ENCODE data around the gene TOLLIP.
"Not testable (repeated sequence)": the region's sequence is repeated elsewhere in the genome, so short reads cannot be mapped to it uniquely, and the experiment has no call there.

The TOLLIP gene

GRCh38 chr11:1262172-1263006, 47.0 kb downstream of the TOLLIP start:
- peak; percentile 94 for DNase-seq (ENCODE audit: low spot score)

GRCh38 chr11:1261241-1262071, 48.0 kb downstream of the TOLLIP start:
- no peak for DNase-seq (ENCODE audit: low spot score)

- no peak for DNase-seq (ENCODE audit: low spot score)
These were observed 48.8 kb downstream of the TOLLIP start for GRCh38 chr11:1260620-1261019.

- DNase-seq (ENCODE audit: low spot score), result peak; percentile 43
These were observed 49.4 kb downstream of the TOLLIP start for GRCh38 chr11:1260023-1260501.

- no peak for DNase-seq (ENCODE audit: low spot score)
These were observed 49.9 kb downstream of the TOLLIP start for GRCh38 chr11:1259561-1259960.

GRCh38 chr11:1259076-1259461, 50.4 kb downstream of the TOLLIP start:
- DNase-seq (ENCODE audit: low spot score), result no peak

- DNase-seq (ENCODE audit: low spot score), result no peak
These were observed 50.9 kb downstream of the TOLLIP start for GRCh38 chr11:1258401-1259075.

- no peak for DNase-seq (ENCODE audit: low spot score)
These were observed 51.5 kb downstream of the TOLLIP start for GRCh38 chr11:1257916-1258315.

- DNase-seq (ENCODE audit: low spot score), result no peak
These were observed 52.1 kb downstream of the TOLLIP start for GRCh38 chr11:1257366-1257765.

GRCh38 chr11:1256257-1257045, 53.0 kb downstream of the TOLLIP start:
- no peak for DNase-seq (ENCODE audit: low spot score)

GRCh38 chr11:1255151-1255550, 54.3 kb downstream of the TOLLIP start:
- no peak for DNase-seq (ENCODE audit: low spot score)

- no peak for DNase-seq (ENCODE audit: low spot score)
These were observed 54.7 kb downstream of the TOLLIP start for GRCh38 chr11:1254733-1255132.

GRCh38 chr11:1254086-1254648, 55.3 kb downstream of the TOLLIP start:
- DNase-seq (ENCODE audit: low spot score), result no peak

GRCh38 chr11:1253103-1253485, 56.3 kb downstream of the TOLLIP start:
- no peak for DNase-seq (ENCODE audit: low spot score)

- DNase-seq (ENCODE audit: low spot score), result no peak
These were observed 56.9 kb downstream of the TOLLIP start for GRCh38 chr11:1252371-1253102.

GRCh38 chr11:1251236-1251770, 58.1 kb downstream of the TOLLIP start:
- DNase-seq (ENCODE audit: low spot score), result no peak

- not testable (repeated sequence) for DNase-seq (ENCODE audit: low spot score)
These were observed 59.0 kb downstream of the TOLLIP start for GRCh38 chr11:1250411-1250810.

GRCh38 chr11:1248951-1249350, 60.5 kb downstream of the TOLLIP start:
- DNase-seq (ENCODE audit: low spot score), result not testable (repeated sequence)

GRCh38 chr11:1247026-1247425, 62.4 kb downstream of the TOLLIP start:
- DNase-seq (ENCODE audit: low spot score), result not testable (repeated sequence)

GRCh38 chr11:1246301-1246700, 63.1 kb downstream of the TOLLIP start:
- DNase-seq (ENCODE audit: low spot score), result not testable (repeated sequence)
